GM12873 (cell line): ENCODE data around the gene BCL10.

Experiments
- TF ChIP-seq, protein P1 (sequence below): IDR thresholded peaks from 2 replicates; pipeline ENCODE4 v1.5.1; 2012; ENCODE audit warnings: low read depth, mild to moderate bottlenecking, moderate library complexity, low read length, control low read depth; ENCODE audit not compliant: insufficient read depth; ENCODE audit errors: missing control alignments

BCL10 gene

DNA sequence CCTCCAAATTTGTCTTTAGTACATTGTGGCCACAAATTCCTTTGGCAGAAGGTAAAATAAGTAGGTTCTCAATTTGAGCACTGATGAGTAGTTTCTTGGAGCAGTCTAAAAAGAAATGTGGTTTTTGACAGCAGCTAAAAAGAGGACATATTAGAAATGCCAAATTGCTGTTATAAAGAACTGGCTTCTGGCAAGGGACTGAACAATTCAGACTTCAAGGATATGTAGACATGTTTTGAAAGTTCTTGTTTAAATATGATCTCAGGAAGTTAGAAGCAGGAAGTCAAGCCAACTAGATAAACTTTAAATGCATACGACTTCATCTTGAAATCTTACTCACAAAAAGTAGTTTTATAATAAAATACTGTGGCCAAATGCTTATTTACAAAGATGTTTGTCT, 35.8 kb downstream of the BCL10 start:
- TF ChIP-seq, protein P1, sequence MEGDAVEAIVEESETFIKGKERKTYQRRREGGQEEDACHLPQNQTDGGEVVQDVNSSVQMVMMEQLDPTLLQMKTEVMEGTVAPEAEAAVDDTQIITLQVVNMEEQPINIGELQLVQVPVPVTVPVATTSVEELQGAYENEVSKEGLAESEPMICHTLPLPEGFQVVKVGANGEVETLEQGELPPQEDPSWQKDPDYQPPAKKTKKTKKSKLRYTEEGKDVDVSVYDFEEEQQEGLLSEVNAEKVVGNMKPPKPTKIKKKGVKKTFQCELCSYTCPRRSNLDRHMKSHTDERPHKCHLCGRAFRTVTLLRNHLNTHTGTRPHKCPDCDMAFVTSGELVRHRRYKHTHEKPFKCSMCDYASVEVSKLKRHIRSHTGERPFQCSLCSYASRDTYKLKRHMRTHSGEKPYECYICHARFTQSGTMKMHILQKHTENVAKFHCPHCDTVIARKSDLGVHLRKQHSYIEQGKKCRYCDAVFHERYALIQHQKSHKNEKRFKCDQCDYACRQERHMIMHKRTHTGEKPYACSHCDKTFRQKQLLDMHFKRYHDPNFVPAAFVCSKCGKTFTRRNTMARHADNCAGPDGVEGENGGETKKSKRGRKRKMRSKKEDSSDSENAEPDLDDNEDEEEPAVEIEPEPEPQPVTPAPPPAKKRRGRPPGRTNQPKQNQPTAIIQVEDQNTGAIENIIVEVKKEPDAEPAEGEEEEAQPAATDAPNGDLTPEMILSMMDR: no peak

- TF ChIP-seq, protein P1: peak; percentile 34
These were observed 36.2 kb downstream of the BCL10 start for GRCh38 chr1:85240174-85240601.

DNA sequence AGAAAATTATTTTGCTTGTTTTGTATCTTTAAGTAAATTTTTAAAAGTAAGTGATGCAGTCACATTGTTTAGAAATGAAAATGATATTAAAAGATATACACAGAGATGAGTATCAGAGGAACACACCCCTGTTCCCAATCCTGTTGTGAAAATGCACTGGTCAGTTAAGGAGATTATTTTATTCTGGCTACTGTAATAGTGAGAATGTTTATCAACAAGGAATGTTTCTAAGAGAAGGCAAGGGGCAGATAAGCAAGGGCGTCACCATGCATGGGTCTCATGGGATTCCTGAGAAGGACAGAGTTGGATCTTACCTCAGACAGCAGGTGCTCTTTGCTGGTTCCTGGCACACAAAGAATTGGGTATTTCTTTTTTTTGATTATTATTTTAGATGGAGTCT, 38.8 kb downstream of the BCL10 start:
- TF ChIP-seq, protein P1: no peak

GRCh38 chr1:85230305-85230977, 46.0 kb downstream of the BCL10 start:
- TF ChIP-seq, protein P1: peak; percentile 57

- TF ChIP-seq, protein P1: no peak
These were observed 46.8 kb downstream of the BCL10 start for GRCh38 chr1:85229574-85230097.

DNA sequence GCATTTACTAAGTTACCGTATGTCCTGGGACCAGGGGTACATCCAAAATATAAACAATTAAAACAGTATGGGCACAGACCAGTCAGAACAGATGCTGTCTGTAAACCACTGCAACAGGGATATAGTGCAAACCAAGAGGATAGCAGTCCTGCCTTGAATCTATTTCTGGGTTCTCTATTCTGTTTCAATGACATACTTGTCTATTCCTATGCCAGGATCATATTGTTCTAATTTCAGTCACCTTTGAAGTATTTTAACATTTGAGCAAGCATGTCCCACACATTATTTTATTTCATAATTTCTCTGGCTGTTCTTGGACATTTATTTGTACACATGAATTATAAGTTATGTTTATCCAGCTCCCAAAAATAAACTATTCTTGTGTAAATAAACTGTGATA, 47.5 kb downstream of the BCL10 start:
- TF ChIP-seq, protein P1: no peak

DNA sequence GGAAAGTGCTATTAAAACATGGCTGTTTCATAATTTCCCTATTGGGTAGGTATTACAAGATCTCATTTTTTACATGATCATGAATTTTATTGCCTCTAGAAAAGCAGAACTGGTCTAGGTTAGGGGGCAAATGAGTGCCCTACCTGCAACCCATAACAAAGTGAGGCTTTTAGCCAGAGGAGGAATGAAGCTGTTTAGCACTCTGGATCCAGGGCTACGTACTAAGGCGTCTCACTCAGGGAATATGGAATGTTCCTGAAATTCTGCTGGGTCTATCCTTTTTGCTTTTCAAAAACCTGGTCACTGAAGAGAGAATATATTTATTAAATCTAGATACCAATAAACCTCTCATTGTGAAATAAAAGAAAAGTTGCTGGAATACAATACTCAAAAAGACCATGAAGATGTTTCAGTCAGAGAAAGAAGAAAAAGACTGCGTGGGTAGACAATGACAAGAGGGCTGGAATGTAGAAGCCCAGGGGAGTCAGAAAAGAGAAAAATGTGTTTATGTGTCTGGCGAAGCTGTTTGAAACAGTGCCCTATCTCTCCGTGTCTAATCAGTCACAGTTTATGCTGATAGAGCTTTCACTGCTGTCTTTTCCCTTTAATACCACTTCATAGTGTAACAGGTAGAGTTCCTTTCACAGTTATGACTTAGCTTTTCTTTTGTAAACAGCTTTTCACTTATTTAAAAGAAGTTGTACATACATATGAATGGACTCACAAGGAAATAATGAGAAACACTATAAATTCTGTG, 50.6 kb downstream of the BCL10 start:
- TF ChIP-seq, protein P1: no peak
